ENCODE results near the gene TOPORS.
A peak's percentile ranks its signal among the peaks of the same experiment; 100 is the strongest.
"Not testable (repeated sequence)": the region's sequence is repeated elsewhere in the genome, so short reads cannot be mapped to it uniquely, and the experiment has no call there.

The TOPORS gene

GRCh38 chr9:32552172-32552872 lies at the start of gene TOPORS, which contains the start of gene SMIM27:
Gene TOPORS, minus strand, starts transcription at chr9:32552586. Its CDS starts 150 bp downstream, at chr9:32552436.
Gene SMIM27, plus strand, starts transcription at chr9:32552327. Its CDS starts 108 bp downstream, at chr9:32552435.
- peak; percentile 40 for DNase-seq

- DNase-seq: not testable (repeated sequence)
Measured at GRCh38 chr9:32599021-32599420, 46.6 kb upstream of the TOPORS start.

GRCh38 chr9:32596936-32597335 lies 44.5 kb upstream of the TOPORS start:
- DNase-seq: no peak

- no peak for DNase-seq
Measured at GRCh38 chr9:32596096-32596865, 43.9 kb upstream of the TOPORS start.

- DNase-seq: no peak
Measured at GRCh38 chr9:32590898-32591297, 38.5 kb upstream of the TOPORS start.

GRCh38 chr9:32590476-32590875 lies 38.1 kb upstream of the TOPORS start:
- no peak for DNase-seq

- no peak for DNase-seq
Measured at GRCh38 chr9:32589083-32589723, 36.8 kb upstream of the TOPORS start.

- DNase-seq: no peak
Measured at GRCh38 chr9:32587901-32588300, 35.5 kb upstream of the TOPORS start.

- no peak for DNase-seq
Measured at GRCh38 chr9:32584784-32585183, 32.4 kb upstream of the TOPORS start.

GRCh38 chr9:32581512-32582143 lies 29.2 kb upstream of the TOPORS start:
- DNase-seq: no peak

- DNase-seq: no peak
Measured at GRCh38 chr9:32580631-32581300, 28.4 kb upstream of the TOPORS start.

GRCh38 chr9:32579706-32580331 lies 27.4 kb upstream of the TOPORS start:
- DNase-seq: no peak

GRCh38 chr9:32578976-32579375 lies 26.6 kb upstream of the TOPORS start:
- DNase-seq: no peak

GRCh38 chr9:32577316-32577715 lies 24.9 kb upstream of the TOPORS start:
- DNase-seq: no peak

- DNase-seq: no peak
Measured at GRCh38 chr9:32574858-32575257, 22.5 kb upstream of the TOPORS start.

GRCh38 chr9:32573821-32574220 lies 21.4 kb upstream of the TOPORS start:
- DNase-seq: no peak

GRCh38 chr9:32572900-32573523 lies 20.6 kb upstream of the TOPORS start, which contains the start of gene NDUFB6:
Gene NDUFB6, minus strand, starts transcription at chr9:32573159. Its CDS starts 99 bp downstream, at chr9:32573060.
- peak; percentile 82 for DNase-seq

GRCh38 chr9:32571969-32572899 lies 19.8 kb upstream of the TOPORS start:
- DNase-seq: no peak

- no peak for DNase-seq
Measured at GRCh38 chr9:32570262-32570661, 17.9 kb upstream of the TOPORS start.

- no peak for DNase-seq
Measured at GRCh38 chr9:32566770-32567169, 14.4 kb upstream of the TOPORS start.

All from SIG-M5 (cell line).